GM12865 (cell line): ENCODE data around the gene ZNF579.

ENCODE experiments used
- DNase-seq: peaks from one replicate; pipeline ENCODE4 v3.0.0; 2010; ENCODE audit warnings: low read depth
- H3K4me3 ChIP-seq: 2 replicates; pipeline ENCODE4 v1.5.1; 2011; ENCODE audit warnings: mild to moderate bottlenecking, low read depth, low read length, control low read depth
- TF ChIP-seq, protein P1 (sequence below): IDR thresholded peaks from 2 replicates; pipeline ENCODE4 v1.5.1; 2011; ENCODE audit warnings: low read length, control low read depth, low read depth, inconsistent platforms; ENCODE audit not compliant: insufficient read depth; ENCODE audit errors: missing control alignments

ZNF579 gene

DNA sequence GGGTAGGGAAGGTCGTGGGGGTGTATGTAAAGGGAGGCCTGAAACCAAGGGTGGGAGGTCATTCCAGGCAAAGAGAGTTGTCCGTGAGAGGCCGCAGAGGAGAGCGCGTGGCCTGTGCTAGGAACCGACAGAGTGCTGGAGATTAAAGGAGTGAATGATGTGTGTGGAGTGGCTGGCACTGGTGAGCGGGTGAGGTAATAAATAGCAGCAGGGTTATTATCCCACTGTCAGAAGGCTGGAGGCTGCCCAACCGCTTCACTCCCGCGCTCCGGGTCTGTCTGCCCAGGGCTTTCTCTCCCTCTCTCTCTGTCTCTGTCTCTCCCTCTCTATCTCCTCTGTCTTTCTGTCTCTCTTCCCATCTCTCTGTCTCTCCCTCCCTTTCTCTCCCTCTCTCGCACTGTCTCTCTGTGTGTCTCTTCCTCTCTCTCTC, 17.4 kb downstream of the ZNF579 start:
- TF ChIP-seq, protein P1, sequence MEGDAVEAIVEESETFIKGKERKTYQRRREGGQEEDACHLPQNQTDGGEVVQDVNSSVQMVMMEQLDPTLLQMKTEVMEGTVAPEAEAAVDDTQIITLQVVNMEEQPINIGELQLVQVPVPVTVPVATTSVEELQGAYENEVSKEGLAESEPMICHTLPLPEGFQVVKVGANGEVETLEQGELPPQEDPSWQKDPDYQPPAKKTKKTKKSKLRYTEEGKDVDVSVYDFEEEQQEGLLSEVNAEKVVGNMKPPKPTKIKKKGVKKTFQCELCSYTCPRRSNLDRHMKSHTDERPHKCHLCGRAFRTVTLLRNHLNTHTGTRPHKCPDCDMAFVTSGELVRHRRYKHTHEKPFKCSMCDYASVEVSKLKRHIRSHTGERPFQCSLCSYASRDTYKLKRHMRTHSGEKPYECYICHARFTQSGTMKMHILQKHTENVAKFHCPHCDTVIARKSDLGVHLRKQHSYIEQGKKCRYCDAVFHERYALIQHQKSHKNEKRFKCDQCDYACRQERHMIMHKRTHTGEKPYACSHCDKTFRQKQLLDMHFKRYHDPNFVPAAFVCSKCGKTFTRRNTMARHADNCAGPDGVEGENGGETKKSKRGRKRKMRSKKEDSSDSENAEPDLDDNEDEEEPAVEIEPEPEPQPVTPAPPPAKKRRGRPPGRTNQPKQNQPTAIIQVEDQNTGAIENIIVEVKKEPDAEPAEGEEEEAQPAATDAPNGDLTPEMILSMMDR, result no peak
- no peak overlapping the region for H3K4me3 ChIP-seq
- DNase-seq, result no peak

DNA sequence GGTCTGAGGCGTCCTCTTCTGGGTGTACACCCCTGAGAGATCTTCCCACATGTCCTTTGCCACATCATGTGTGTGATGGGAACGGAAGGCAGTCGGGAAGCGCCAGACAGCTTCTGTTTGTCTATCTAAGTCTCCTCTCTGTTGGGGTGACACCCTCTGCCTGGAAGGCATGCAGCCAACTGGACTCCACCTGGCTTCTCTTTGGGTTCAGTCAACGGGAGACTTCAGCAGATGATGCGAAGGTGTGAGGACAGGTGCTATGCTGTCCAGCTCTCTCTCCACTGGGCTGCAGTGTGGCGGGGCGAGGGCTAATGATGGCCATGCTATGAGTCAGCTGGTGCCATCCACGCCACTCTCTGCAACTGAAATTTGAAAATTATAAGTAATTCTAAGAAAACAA, 21.0 kb downstream of the ZNF579 start:
- TF ChIP-seq, protein P1, result no peak
- H3K4me3 ChIP-seq, result no peak overlapping the region
- no peak for DNase-seq

DNA sequence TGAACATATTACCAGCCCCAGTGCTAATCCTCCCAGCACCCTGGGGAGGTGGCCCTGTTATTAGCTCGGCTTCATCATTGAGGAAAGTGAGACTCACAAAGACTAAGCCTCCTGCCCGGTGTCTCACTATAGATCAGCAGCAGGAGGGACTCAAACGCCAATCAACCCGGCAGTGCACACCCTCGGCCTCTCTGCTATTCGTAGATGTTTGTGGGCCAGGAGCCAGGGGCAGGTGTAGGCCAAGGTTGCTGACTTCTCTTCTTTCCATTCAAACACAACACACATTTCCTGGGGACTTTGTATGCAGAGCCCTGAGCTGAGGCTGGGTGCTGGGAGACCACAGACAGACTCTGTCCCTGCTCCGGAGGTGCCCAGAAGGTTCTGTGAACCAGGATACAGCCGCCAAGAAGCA, 25.9 kb downstream of the ZNF579 start:
- TF ChIP-seq, protein P1, result no peak
- no peak for DNase-seq
- no peak overlapping the region for H3K4me3 ChIP-seq

DNA sequence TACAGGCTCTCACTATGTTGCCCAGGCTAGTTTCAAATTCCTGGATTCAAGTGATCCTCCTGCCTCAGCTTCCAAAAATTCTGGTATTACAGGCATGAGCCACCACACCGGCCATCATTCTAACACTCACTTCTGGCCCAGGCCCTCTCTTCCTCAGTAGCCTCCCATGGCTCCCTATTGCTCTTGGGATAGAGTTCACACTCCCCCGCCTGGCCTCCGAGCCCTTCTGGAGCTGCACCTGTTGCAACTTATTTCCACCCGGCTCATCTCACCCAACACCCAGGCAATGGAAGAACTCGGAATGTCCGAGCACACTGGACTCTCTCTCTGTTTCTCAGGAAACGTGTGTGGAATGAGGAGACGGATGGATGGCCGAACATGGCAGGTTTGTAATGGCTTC, 26.3 kb downstream of the ZNF579 start:
- TF ChIP-seq, protein P1, result no peak
- H3K4me3 ChIP-seq, result no peak overlapping the region
- DNase-seq, result no peak

DNA sequence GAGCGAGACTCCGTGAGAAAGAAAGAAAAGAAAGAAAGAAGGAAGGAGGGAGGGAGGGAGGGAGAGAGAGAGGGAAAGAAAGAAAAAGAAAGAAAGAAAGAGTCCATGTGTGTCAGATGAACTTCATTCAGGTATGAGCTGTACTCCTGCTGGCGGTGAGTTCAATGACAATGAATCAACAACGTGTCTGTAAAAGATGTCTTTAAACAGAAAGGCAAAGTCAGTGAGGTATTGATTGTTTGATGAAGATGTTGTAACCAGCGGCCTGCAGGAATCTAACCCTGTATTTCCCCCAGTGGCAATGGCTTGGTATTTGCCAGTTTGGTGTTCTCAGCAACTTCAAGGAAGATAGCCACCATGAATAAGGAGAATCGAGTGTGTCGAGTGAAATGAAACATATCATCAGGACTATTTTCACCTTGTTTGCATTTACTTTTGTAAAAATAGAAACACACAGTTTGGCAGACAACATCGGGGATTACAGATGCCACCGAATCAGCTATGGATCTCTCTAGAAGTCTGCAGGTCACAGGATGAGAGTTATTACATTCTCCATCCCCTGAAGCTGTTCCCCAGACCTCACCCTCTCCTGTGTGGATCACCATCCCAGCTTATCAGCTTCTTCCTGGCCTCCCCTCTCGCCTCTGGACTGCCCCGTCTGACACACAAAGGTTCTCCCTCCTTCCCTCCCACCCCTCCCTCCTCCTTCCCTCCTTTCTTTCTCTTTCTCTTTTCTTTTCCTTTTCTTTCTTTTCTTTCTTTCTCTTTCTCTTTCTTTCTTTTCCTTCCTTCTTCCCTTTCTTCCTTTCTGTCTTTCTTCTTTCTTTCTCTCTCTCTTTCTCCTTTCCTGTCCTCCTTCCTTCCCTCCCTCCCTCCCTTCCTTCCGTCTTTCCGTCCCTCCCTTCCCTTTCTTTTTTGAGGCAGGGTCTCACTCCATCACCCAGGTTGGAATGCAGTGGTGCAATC, 27.1 kb downstream of the ZNF579 start:
- no peak for DNase-seq
- TF ChIP-seq, protein P1, result no peak
- no peak overlapping the region for H3K4me3 ChIP-seq

DNA sequence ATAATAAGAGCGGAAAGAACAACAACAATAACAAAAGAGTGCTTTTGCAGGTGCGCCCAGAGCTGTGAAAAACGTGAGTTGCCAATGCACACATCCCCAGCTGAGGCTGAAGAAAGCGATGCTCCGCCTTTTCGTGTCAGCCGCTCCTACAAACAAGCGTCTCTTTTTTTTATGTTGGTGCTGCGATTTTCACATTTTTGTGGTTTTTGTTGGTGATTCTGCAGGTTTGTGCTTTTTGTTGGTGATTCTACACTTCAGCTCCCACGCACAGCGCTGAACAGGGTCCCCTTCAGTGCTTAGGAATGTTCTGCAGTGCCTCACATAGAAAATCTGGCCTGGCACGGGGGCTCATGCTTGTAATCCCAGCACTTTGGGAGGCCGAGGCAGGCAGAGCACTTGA, 28.0 kb downstream of the ZNF579 start:
- no peak for DNase-seq
- TF ChIP-seq, protein P1, result no peak
- H3K4me3 ChIP-seq, result no peak overlapping the region
